ENCODE measurements around the gene BACE1. TPM values are rescaled to one million over a fixed set of nuclear protein-coding genes. Genes with fewer than 3 reads are reported as not detected.

Gene BACE1
- total RNA-seq, 1 donor from 2014 or later = 28.2 TPM

- no peak for DNase-seq (ENCODE audit: low spot score)
Observed at GRCh38 chr11:117309310-117309709, 6.7 kb downstream of the BACE1 start.

DNA sequence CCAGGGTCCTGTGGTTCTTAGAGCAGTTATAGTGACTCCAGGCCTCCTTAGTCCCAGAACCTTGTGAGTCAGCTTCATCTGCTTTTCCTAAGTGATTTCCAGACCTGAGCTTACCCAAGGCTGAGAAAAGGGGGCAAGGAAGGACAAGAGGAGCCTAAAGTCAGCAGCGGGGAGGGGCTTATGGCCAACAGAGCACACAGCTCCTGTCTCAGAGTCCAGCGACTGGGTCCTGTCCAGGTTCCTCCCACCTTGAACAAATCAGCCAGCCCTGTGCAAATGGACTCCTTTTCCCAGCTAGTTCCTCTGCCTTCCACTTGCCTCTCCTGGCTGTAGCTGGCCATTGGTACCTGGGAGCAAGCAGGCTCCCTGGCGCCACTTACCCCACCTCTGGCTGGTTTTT lies 10.9 kb downstream of the BACE1 start:
- DNase-seq (ENCODE audit: low spot score) = no peak

DNA sequence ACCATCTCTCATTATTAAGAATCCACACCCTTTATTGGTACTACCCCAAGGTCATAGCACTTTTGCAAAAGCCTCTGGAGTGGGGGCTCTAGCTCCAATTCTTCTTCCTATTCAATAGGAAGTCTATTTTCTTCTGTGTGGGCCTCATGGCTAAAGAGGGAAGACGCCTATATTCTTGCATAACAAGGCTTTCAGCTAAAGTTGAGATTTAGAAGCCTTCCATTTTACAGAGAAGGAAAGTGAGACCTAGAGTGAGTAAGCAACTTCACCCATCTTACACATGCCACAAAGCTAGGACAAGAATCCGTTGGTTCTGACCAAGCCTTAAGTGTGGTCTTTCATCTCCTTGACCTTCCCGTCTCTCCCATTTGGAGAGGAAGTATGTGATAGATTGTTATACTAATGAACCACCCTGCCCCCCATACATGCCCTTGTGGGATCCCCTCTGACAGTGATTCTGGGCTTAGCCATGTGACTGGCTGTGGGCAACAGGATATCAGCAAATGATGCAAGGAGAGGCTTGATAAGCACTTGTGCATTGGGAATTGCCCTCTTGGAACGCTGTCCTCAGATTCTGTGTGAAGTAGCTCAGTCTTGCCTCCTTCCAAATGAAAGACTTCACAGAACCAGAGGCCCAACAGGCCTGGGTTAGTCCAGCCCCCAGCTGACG lies 12.3 kb downstream of the BACE1 start:
- DNase-seq (ENCODE audit: low spot score) = no peak

GRCh38 chr11:117303101-117303500 lies 13.0 kb downstream of the BACE1 start:
- no peak for DNase-seq (ENCODE audit: low spot score)

GRCh38 chr11:117302228-117302627 lies 13.8 kb downstream of the BACE1 start:
- DNase-seq (ENCODE audit: low spot score) = no peak

GRCh38 chr11:117300773-117301172 lies 15.3 kb downstream of the BACE1 start:
- DNase-seq (ENCODE audit: low spot score) = no peak

DNA sequence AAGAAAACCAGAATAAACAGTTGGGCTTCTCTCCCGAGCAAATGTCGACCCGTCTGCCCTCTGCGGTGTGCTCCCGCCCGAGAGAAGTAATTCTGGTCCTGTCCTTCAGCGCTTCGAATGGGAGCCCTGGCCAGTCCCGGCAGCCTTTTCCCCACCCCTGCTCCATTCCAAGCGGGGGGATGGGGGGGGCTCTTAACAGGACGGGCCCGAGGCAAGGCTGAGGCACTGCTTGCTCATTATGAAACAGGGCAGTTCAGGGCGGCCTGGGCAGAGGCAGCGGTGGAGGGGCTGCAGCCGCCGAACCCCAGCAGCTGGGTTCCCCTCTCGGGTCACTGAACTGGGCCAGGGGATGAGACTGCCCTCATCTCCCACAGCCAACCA lies 15.8 kb downstream of the BACE1 start:
- peak; percentile 66 for DNase-seq (ENCODE audit: low spot score)

DNA sequence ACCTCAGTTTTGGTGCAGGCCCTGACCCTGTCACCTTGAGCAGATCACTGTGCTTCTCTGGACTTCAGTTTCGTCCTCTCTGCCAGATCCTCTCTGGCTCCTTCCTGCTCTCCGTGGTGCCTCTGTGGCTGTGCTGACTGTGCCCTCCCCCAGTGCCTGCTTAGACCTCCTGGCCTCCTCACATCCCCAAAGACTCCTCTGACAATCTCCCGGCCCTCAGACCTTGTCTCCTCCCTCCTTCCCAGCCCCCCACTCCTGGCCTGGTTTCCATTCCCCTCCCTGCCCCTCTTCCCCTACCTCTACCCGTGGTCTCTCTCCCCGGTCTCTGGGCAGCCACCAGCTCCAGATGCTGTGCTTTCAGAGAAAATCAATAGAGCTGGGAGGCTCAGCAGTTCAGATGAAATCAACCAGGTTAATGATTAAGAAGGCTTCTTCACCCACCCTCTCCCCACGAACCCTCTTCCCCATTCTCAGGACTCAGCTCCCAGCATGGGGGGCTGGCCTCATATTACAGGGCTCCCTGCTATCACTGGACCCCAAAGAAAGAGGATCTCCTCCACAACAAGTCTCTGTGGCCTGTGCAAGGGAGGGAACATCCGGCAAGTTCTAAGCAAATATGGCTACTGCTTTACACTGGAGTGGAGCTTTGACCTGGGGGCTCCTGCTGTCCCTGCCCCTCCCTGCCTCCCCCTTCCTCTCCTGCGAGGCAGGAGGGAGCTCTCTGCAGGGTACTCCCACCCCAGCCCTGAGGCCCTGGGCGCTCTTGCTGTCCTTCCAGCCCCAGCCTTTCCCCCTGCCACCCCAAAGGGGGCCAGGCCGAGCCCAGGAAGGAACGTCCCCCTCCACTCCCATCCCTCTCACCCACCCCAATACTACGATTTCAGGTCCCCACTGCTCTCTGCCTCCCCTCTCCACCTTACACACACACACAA lies 16.4 kb downstream of the BACE1 start:
- no peak for DNase-seq (ENCODE audit: low spot score)

DNA sequence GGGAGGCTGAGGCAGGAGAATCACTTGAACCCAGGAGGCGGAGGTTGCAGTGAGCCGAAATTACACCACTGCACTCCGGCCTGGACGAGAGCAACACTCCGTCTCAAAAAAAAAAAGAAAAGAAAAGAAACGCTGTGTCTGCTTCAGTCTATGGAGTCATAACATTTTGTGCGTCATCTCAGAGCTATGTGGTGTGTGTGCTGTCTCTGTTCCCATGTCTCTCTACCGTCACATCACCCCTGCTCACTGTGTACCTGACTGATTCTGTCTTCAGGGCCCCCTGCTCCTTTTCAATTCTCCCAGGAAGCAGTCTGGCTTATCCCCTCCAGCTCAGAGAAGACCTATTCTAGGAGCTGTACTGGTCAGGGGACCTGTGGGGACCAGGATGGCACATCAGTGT lies 17.9 kb downstream of the BACE1 start:
- no peak for DNase-seq (ENCODE audit: low spot score)

GRCh38 chr11:117296881-117297280 lies 19.2 kb downstream of the BACE1 start:
- no peak for DNase-seq (ENCODE audit: low spot score)

DNA sequence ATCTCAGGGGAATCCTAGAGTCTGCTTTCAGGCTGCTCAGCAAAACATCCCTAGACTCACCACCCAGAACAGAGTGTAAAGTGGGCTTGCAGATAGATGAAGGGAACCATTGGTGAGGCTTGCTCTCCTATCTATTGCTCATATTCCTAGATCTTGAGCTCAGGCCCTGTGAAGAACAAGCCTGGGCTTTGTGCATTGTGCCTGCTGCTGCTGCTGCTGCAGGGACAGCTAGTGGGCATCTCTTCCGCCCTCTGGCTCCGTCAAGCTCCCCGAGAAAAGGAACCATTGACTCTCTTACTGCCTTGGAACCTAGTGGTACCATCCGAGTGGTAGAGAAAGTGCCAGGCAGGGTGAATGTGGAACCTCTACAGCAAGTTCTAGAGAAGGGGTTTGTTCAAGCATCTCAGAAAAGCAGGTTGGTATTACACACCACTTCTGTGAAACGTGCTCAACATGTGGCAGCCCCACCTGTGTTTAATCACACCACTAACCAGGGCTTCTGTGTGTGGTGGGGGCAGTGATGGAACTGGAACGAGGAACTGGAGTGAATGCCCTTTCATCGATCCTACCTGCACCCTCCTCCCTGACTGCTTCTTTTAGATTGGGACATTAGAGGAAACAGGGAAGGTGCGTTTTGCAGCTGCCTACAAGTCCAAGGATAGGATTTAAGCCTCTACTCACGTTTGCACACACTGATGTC lies 20.5 kb downstream of the BACE1 start:
- DNase-seq (ENCODE audit: low spot score) = no peak

- DNase-seq (ENCODE audit: low spot score) = no peak
Observed at GRCh38 chr11:117292616-117293015, 23.4 kb downstream of the BACE1 start.

DNA sequence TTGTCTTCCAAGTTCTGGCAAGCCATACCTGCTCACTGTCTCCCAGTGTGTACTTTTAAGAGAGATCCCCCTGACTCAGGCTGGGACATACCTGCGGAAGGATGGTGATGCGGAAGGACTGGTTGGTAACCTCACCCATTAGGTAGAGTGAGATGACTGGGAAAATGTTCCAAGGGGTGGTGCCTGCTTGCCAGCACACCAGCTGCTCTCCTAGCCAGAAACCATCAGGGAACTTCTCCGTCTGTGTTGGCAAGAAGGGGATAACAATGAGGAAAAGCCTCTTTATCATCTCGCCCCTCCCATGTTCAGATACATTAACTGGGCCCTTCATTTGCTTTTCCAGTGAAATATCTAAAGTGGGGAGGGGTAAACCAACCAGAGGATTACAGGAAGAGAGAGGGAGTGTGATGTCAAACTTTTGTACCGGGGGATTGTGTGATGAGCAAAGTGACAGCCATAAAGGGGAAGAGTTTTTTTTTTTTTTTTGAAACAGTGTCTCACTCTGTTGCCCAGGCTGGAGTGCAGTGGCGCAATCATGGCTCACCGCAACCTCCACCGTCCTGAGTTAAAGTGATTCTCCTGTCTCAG lies 25.2 kb downstream of the BACE1 start, which contains the start of gene BACE1-AS:
BACE1-AS (plus strand) TSS at position 538 of the 588 bp plus-strand sequence.
- DNase-seq (ENCODE audit: low spot score) = no peak

- no peak for DNase-seq (ENCODE audit: low spot score)
Observed at GRCh38 chr11:117289795-117290194, 26.3 kb downstream of the BACE1 start.

DNA sequence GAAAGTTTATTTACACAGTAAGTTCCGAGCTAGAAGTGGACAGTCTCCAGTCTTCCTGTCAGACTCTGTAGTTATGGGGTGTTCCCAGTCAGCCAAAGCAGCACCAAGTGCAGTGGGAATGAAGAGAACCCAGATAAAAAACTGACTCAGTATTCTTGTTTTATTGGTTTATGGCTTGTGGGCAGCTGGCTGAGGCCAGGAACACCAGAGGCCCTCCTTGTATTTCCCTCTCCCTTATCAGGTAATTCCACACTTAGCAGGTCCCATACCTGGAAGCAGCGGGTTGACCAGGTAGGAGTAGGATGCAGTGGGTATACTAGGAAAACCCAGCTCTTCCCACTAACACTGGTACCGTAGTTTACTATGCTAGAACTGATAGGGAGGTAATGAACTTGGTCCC lies 28.4 kb downstream of the BACE1 start:
- DNase-seq (ENCODE audit: low spot score) = no peak

DNA sequence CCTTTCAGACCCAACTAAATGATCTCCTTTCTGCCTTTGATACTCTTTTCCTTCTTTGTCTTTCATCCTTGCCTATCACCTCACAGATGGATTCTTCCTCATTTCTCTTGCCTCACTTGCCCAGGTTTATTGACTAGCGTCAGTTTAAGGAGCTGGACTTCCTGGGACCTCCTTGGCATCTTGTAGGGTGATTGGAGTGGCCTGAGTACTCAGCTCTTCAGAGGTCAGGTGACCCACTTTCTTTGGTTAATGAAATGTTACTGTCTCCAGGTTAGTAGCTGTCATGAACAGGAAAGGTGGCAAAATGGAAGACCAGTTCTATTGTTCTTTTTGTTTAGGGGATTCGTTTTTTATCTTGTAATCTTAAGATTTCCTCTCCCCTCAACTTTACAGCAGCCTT lies 29.5 kb downstream of the BACE1 start:
- no peak for DNase-seq (ENCODE audit: low spot score)

GRCh38 chr11:117284053-117284452 lies 32.0 kb downstream of the BACE1 start:
- no peak for DNase-seq (ENCODE audit: low spot score)

DNA sequence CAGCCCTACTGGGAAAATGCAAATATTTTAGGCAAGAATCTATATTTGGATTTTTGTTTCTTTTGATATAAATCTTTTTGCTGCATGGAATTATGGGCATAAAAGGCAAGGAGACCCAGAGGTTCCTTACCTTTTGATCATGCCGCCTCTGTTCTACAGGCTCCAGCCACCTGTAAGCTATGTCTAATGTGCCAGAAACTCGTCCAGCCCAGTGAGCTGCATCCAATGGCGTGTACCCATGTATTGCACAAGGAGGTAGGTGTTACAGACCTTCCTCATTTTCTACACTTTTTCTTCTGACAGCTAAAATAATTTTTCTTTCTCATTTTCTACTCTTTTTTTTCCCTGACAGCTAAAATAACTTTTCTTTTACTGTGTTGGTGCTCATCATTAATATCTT lies 33.1 kb downstream of the BACE1 start:
- DNase-seq (ENCODE audit: low spot score) = no peak

DNA sequence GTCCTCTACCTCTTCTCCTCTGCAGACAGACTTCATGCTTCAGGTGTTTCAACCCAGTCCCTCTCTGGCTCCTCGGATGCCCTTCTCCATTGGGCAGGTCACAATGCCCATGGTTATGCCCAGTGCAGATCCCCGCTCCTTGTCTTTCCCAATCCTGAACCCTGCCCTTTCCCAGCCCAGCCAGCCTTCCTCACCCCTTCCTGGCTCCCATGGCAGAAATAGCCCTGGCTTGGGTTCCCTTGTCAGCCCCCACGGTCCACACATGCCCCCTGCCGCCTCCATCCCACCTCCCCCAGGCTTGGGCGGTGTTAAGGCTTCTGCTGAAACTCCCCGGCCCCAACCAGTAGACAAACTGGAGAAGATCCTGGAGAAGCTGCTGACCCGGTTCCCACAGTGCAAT lies 34.2 kb downstream of the BACE1 start:
- no peak for DNase-seq (ENCODE audit: low spot score)

DNA sequence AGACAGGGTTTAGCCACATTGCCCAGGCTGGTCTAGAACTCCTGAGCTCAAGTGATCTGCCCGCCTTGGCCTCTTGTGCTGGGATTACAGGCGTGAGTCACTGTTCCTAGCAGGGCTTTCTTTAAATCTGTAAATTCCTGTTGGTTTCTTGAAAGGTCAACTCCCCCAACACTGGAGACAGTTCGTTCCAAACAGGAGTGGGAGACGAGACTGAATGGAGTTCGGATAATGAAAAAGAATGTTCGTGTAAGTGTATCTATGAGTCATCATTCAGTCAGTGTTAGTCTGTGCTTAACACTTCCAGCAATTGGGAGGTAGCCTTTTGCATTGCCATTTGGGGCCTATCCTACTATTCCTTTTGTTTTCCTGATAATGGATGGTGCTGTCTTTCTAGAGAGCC lies 34.9 kb downstream of the BACE1 start:
- DNase-seq (ENCODE audit: low spot score) = no peak

GRCh38 chr11:117279711-117280376 lies 36.2 kb downstream of the BACE1 start:
- no peak for DNase-seq (ENCODE audit: low spot score)

- no peak for DNase-seq (ENCODE audit: low spot score)
Observed at GRCh38 chr11:117278347-117278746, 37.7 kb downstream of the BACE1 start.
